ENCODE measurements around the gene MBNL2.

MBNL2 gene

DNA sequence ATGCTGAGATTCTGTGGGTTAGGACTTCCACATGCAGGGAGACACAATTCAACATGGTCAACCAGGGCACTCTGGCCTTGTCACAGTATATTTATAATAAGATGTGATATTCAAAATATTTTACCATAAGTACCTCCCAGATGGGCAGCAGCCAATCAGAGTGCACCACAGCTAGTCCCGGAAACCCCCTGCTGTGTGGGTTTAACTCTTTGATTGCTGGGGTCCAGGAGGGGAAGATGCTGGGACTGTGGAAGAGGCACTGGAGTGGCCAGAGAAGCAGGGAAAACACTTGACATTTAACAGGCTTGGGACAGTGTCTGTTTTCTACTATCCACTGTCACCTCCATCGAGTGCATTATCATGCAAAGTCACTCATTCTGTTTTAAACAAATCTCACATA is 99.0 kb downstream of the MBNL2 start:
- no peak overlapping the region for H3K27ac ChIP-seq (ENCODE audit: low read depth, low read length)
- H3K4me2 ChIP-seq (ENCODE audit: low read length): no peak overlapping the region
- H3K79me2 ChIP-seq (ENCODE audit: control insufficient read depth, low read length): no peaks in the 10 kb centered on the region
- TF ChIP-seq EZH2phosphoT487 (IDR thresholded peaks at IDR 0.05; ENCODE audit: borderline replicate concordance, low read length) (no peak), CTCF (IDR thresholded peaks at IDR 0.05; ENCODE audit: low read depth, low read length, poor library complexity, severe bottlenecking) (no peak)
- no peaks in the 10 kb centered on the region for H3K4me1 ChIP-seq (ENCODE audit: control insufficient read depth, low read length)
- no peaks in the 10 kb centered on the region for H3K36me3 ChIP-seq (ENCODE audit: control insufficient read depth, low read length)
- no peaks in the 10 kb centered on the region for H3K27me3 ChIP-seq (ENCODE audit: control insufficient read depth, low read length)
- H3K4me3 ChIP-seq (ENCODE audit: low read length): no peak overlapping the region
- H3K9me2 ChIP-seq (replicated peaks; ENCODE audit: control insufficient read depth, low read length): no peaks in the 10 kb centered on the region
- no peaks in the 10 kb centered on the region for H3F3A ChIP-seq (ENCODE audit: control insufficient read depth, insufficient read depth)
- no peaks in the 10 kb centered on the region for H4K20me1 ChIP-seq (ENCODE audit: control insufficient read depth, insufficient read depth, low read depth, low read length)
- H3K9me3 ChIP-seq (ENCODE audit: control insufficient read depth, insufficient read depth, low read length): no peaks in the 10 kb centered on the region

DNA sequence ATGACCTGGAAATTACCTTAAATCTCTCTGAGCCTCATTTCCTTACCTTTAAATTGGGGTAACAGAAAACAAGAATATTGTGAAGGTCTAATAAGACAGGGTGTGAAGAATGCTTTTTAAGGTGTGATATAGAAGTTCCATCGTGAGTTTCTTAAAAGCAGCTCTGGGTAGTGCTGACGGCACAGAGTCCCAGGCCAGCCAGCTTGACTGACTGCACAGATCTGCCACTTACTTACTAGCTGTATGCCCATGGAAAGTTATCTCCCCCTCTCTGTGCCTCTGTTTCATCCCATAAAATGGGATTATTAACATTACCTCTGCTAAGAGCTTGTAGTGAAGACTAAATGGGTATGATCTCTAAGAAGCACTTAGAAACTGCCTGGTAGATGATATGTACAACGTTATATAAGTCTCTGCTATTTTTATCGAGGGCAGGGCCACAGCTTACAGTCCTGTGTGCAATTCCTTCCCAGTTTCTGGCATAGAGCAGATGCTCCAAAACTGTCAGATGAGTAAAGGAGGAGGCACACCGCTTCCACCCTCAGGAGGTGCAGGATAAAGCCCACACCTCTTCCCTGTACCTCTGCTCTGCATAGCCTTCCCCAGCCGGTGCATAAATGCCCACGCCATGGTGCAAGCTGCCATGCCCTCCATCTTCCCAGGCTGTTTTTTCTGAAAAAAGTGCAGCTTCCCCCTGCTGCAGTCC is 99.6 kb downstream of the MBNL2 start:
- H3K79me2 ChIP-seq (ENCODE audit: control insufficient read depth, low read length): no peaks in the 10 kb centered on the region
- H3F3A ChIP-seq (ENCODE audit: control insufficient read depth, insufficient read depth): no peaks in the 10 kb centered on the region
- no peaks in the 10 kb centered on the region for H3K27me3 ChIP-seq (ENCODE audit: control insufficient read depth, low read length)
- no peaks in the 10 kb centered on the region for H3K9me3 ChIP-seq (ENCODE audit: control insufficient read depth, insufficient read depth, low read length)
- H3K4me3 ChIP-seq (ENCODE audit: low read length): no peak overlapping the region
- no peaks in the 10 kb centered on the region for H3K4me1 ChIP-seq (ENCODE audit: control insufficient read depth, low read length)
- H3K9me2 ChIP-seq (replicated peaks; ENCODE audit: control insufficient read depth, low read length): no peaks in the 10 kb centered on the region
- H3K27ac ChIP-seq (ENCODE audit: low read depth, low read length): no peak overlapping the region
- H4K20me1 ChIP-seq (ENCODE audit: control insufficient read depth, insufficient read depth, low read depth, low read length): no peaks in the 10 kb centered on the region
- no peak overlapping the region for H3K4me2 ChIP-seq (ENCODE audit: low read length)
- no peaks in the 10 kb centered on the region for H3K36me3 ChIP-seq (ENCODE audit: control insufficient read depth, low read length)
- TF ChIP-seq EZH2phosphoT487 (IDR thresholded peaks at IDR 0.05; ENCODE audit: borderline replicate concordance, low read length) (no peak), CTCF (IDR thresholded peaks at IDR 0.05; ENCODE audit: low read depth, low read length, poor library complexity, severe bottlenecking) (no peak)

DNA sequence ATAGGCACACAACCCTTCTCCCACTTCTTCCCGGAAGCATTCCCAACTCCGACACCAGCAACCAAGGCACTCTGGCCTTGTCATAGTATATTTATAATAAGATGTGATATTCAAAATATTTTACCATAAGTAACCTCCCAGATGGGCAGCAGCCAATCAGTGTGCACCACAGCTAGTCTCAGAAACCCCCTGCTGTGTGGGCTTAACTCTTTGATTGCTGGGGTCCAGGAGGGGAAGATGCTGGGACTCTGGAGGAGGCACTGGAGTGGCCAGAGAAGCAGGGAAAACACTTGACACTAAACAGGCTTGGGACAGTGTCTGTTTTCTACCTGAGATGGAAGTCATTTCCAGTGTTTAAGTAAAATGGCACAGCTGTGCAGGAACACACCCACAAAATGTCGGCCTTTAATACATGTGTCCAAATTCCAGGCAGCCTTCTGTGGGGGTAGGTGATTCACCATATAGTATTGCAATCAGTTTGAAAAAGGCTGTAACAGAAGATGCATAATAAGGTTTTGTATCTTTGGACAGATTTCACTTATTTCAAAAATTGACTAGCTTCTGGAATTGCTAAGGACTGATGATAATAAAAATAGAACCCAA is 100.7 kb downstream of the MBNL2 start:
- H3K79me2 ChIP-seq (ENCODE audit: control insufficient read depth, low read length): no peaks in the 10 kb centered on the region
- no peaks in the 10 kb centered on the region for H3K4me1 ChIP-seq (ENCODE audit: control insufficient read depth, low read length)
- no peak overlapping the region for H3K27ac ChIP-seq (ENCODE audit: low read depth, low read length)
- H4K20me1 ChIP-seq (ENCODE audit: control insufficient read depth, insufficient read depth, low read depth, low read length): no peaks in the 10 kb centered on the region
- TF ChIP-seq EZH2phosphoT487 (IDR thresholded peaks at IDR 0.05; ENCODE audit: borderline replicate concordance, low read length): no peak
- TF ChIP-seq CTCF (IDR thresholded peaks at IDR 0.05; ENCODE audit: low read depth, low read length, poor library complexity, severe bottlenecking): no peak
- no peaks in the 10 kb centered on the region for H3K27me3 ChIP-seq (ENCODE audit: control insufficient read depth, low read length)
- H3K9me2 ChIP-seq (replicated peaks; ENCODE audit: control insufficient read depth, low read length): no peaks in the 10 kb centered on the region
- no peaks in the 10 kb centered on the region for H3K36me3 ChIP-seq (ENCODE audit: control insufficient read depth, low read length)
- H3K4me2 ChIP-seq (ENCODE audit: low read length): no peak overlapping the region
- H3F3A ChIP-seq (ENCODE audit: control insufficient read depth, insufficient read depth): no peaks in the 10 kb centered on the region
- no peaks in the 10 kb centered on the region for H3K9me3 ChIP-seq (ENCODE audit: control insufficient read depth, insufficient read depth, low read length)
- H3K4me3 ChIP-seq (ENCODE audit: low read length): no peak overlapping the region

Measured in DOHH2 (cell line).